SK-N-MC (cell line): ENCODE data around the gene SLC9A7.
A peak's percentile ranks its signal among the peaks of the same experiment; 100 is the strongest.

Source experiments
- DNase-seq: peaks from one replicate; pipeline ENCODE4 v3.0.0-alpha.2; 2011; ENCODE audit warnings: low read depth, low spot score
- H3K27ac ChIP-seq: fragments of 200-600 bp; sonication (generic); 2 replicates; pipeline ENCODE4 v1.5.1; 2016; ENCODE audit warnings: mixed run types
- H3K36me3 ChIP-seq: fragments of 200-600 bp; sonication (generic); 2 replicates; pipeline ENCODE4 v1.6.1; 2017; ENCODE audit warnings: antibody characterized with exemption, low read length, mixed read lengths; ENCODE audit not compliant: insufficient read depth
- H3K4me3 ChIP-seq: fragments of 200-600 bp; sonication (generic); 2 replicates; pipeline ENCODE4 v1.5.1; 2016
- H3K9ac ChIP-seq: fragments of 200-600 bp; sonication (generic); 2 replicates; pipeline ENCODE4 v1.8.0; 2017; ENCODE audit warnings: mixed run types, mixed read lengths; ENCODE audit not compliant: insufficient read length
- H3K9me3 ChIP-seq: fragments of 200-600 bp; sonication (generic); 2 replicates; pipeline ENCODE4 v1.6.1; 2017; ENCODE audit warnings: low read depth, mild to moderate bottlenecking, antibody characterized with exemption, low read length, moderate library complexity, mixed read lengths
- EZH2 ChIP-seq: fragments of 200-600 bp; sonication (generic); IDR thresholded peaks from one replicate; pipeline ENCODE4 v1.6.1; 2017; ENCODE audit warnings: antibody characterized with exemption
- FOXP2 ChIP-seq: optimal IDR thresholded peaks from 2 replicates; pipeline ENCODE3; 2011; ENCODE audit warnings: mild to moderate bottlenecking, moderate library complexity; ENCODE audit not compliant: insufficient read depth; ENCODE audit errors: extremely low read length, control extremely low read depth
- POLR2AphosphoS5 ChIP-seq: IDR thresholded peaks from 2 replicates; pipeline ENCODE4 v1.6.1; 2012; ENCODE audit warnings: mild to moderate bottlenecking, low read depth, low read length, borderline replicate concordance

The SLC9A7 gene

GRCh38 chrX:46571423-46572339, 187.2 kb downstream of the SLC9A7 start:
- H3K9ac ChIP-seq, result no peak overlapping the region
- DNase-seq, result no peak

GRCh38 chrX:46569621-46570020, 189.3 kb downstream of the SLC9A7 start:
- no peak for DNase-seq
- H3K27ac ChIP-seq, result no peak overlapping the region
- H3K36me3 ChIP-seq, result no peaks in the 10 kb centered on the region
- no peak for TF ChIP-seq EZH2
- no peak for TF ChIP-seq FOXP2
- no peak for TF ChIP-seq POLR2AphosphoS5
- H3K9ac ChIP-seq, result no peak overlapping the region
- H3K4me3 ChIP-seq, result no peak overlapping the region
- no peaks in the 10 kb centered on the region for H3K9me3 ChIP-seq

More at GRCh38 chrX:46571423-46572339, 187.2 kb downstream of the SLC9A7 start:
- no peak overlapping the region for H3K27ac ChIP-seq
- TF ChIP-seq EZH2, result no peak
- no peak for TF ChIP-seq FOXP2
- TF ChIP-seq POLR2AphosphoS5, result no peak
- no peaks in the 10 kb centered on the region for H3K36me3 ChIP-seq
- no peak overlapping the region for H3K4me3 ChIP-seq
- H3K9me3 ChIP-seq, result no peaks in the 10 kb centered on the region

GRCh38 chrX:46567388-46567787, 191.5 kb downstream of the SLC9A7 start:
- H3K27ac ChIP-seq, result no peak overlapping the region
- H3K9me3 ChIP-seq, result no peaks in the 10 kb centered on the region
- no peaks in the 10 kb centered on the region for H3K36me3 ChIP-seq
- H3K9ac ChIP-seq, result no peak overlapping the region
- DNase-seq, result no peak
- no peak overlapping the region for H3K4me3 ChIP-seq
- TF ChIP-seq FOXP2, result no peak
- no peak for TF ChIP-seq POLR2AphosphoS5
- TF ChIP-seq EZH2, result no peak

GRCh38 chrX:46561824-46562657, 196.9 kb downstream of the SLC9A7 start:
- TF ChIP-seq FOXP2, result no peak
- no peak for TF ChIP-seq POLR2AphosphoS5
- no peak for TF ChIP-seq EZH2
- no peak for DNase-seq
- Histone ChIP-seq H3K4me3 (no peak overlapping the region), H3K27ac (no peak overlapping the region), H3K36me3 (no peaks in the 10 kb centered on the region), H3K9me3 (no peaks in the 10 kb centered on the region), H3K9ac (no peak overlapping the region)

- no peak for TF ChIP-seq EZH2
- TF ChIP-seq FOXP2, result no peak
- no peak for TF ChIP-seq POLR2AphosphoS5
- Histone ChIP-seq H3K27ac (no peak overlapping the region), H3K36me3 (no peaks in the 10 kb centered on the region), H3K4me3 (no peak overlapping the region), H3K9ac (no peak overlapping the region), H3K9me3 (no peaks in the 10 kb centered on the region)
- no peak for DNase-seq
These were observed 199.9 kb downstream of the SLC9A7 start for GRCh38 chrX:46559062-46559461.

- no peak overlapping the region for H3K27ac ChIP-seq
- TF ChIP-seq EZH2, result no peak
- no peak for TF ChIP-seq FOXP2
- TF ChIP-seq POLR2AphosphoS5, result no peak
- H3K36me3 ChIP-seq, result no peaks in the 10 kb centered on the region
- no peak overlapping the region for H3K9ac ChIP-seq
- H3K4me3 ChIP-seq, result no peak overlapping the region
- DNase-seq, result peak; percentile 8
- H3K9me3 ChIP-seq, result no peaks in the 10 kb centered on the region
These were observed 204.0 kb downstream of the SLC9A7 start for GRCh38 chrX:46554942-46555341.

GRCh38 chrX:46553935-46554334, 205.0 kb downstream of the SLC9A7 start:
- H3K27ac ChIP-seq, result no peak overlapping the region
- no peak overlapping the region for H3K4me3 ChIP-seq
- H3K9me3 ChIP-seq, result no peaks in the 10 kb centered on the region
- no peak overlapping the region for H3K9ac ChIP-seq
- TF ChIP-seq POLR2AphosphoS5 (no peak), FOXP2 (no peak), EZH2 (no peak)
- no peak for DNase-seq
- no peaks in the 10 kb centered on the region; the same call in 1 of the 2 replicates for H3K36me3 ChIP-seq

GRCh38 chrX:46551494-46552128, 207.3 kb downstream of the SLC9A7 start:
- no peak for TF ChIP-seq EZH2
- TF ChIP-seq POLR2AphosphoS5, result no peak
- TF ChIP-seq FOXP2, result no peak
- Histone ChIP-seq H3K36me3 (peaks cover 16% of the 10 kb centered on the region), H3K4me3 (no peak overlapping the region), H3K27ac (no peak overlapping the region), H3K9me3 (no peaks in the 10 kb centered on the region), H3K9ac (no peak overlapping the region)
- no peak for DNase-seq
